OCI-LY3 (cell line): Measurements from ENCODE around the gene GJB2.

ENCODE experiments used
- EZH2phosphoT487 ChIP-seq: fragments of 200-600 bp; shearing (Covaris generic); IDR thresholded peaks from 2 replicates; pipeline ENCODE4 v1.6.1; 2018; ENCODE audit warnings: antibody characterized with exemption, mixed run types, low read depth
- TF ChIP-seq, protein P1 (sequence below): fragments of 200-600, 300-600 bp; sonication (generic); IDR thresholded peaks from 2 replicates; pipeline ENCODE4 v1.5.1; 2014; ENCODE audit warnings: antibody characterized with exemption, low read length, low read depth

DNA sequence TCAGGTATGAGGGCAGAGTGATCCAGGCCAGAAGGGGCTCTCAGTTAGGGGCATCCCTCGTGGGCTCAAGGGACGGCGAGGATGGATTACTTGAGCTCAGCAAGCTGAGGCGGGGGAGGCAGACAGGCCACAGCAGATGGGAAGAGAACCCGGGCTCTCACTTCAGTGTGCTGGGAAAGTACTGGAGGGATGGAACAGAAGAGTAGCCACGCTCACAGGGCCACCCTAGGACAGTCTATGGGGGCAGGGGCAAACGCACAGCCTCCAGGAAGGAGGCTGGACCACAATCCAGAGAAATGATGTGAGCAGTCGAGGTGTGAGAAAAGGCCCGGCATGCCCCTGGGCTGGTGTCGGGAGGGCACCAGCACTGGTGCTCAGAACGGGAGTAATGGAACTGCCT, 41.1 kb downstream of the GJB2 start:
- TF ChIP-seq EZH2phosphoT487: no peak
- TF ChIP-seq, protein P1, sequence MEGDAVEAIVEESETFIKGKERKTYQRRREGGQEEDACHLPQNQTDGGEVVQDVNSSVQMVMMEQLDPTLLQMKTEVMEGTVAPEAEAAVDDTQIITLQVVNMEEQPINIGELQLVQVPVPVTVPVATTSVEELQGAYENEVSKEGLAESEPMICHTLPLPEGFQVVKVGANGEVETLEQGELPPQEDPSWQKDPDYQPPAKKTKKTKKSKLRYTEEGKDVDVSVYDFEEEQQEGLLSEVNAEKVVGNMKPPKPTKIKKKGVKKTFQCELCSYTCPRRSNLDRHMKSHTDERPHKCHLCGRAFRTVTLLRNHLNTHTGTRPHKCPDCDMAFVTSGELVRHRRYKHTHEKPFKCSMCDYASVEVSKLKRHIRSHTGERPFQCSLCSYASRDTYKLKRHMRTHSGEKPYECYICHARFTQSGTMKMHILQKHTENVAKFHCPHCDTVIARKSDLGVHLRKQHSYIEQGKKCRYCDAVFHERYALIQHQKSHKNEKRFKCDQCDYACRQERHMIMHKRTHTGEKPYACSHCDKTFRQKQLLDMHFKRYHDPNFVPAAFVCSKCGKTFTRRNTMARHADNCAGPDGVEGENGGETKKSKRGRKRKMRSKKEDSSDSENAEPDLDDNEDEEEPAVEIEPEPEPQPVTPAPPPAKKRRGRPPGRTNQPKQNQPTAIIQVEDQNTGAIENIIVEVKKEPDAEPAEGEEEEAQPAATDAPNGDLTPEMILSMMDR: no peak
